HG03103 (cell line): Measurements from ENCODE around the gene KRT6A.
"Not testable (repeated sequence)": the region's sequence is repeated elsewhere in the genome, so short reads cannot be mapped to it uniquely, and the experiment has no call there.

ENCODE experiments used
- ATAC-seq: cut with Tn5 transposase; IDR thresholded peaks from one replicate; pipeline ENCODE4 v1.9.1; 2021; ENCODE audit warnings: low read depth; ENCODE audit not compliant: unreplicated experiment

KRT6A gene

DNA sequence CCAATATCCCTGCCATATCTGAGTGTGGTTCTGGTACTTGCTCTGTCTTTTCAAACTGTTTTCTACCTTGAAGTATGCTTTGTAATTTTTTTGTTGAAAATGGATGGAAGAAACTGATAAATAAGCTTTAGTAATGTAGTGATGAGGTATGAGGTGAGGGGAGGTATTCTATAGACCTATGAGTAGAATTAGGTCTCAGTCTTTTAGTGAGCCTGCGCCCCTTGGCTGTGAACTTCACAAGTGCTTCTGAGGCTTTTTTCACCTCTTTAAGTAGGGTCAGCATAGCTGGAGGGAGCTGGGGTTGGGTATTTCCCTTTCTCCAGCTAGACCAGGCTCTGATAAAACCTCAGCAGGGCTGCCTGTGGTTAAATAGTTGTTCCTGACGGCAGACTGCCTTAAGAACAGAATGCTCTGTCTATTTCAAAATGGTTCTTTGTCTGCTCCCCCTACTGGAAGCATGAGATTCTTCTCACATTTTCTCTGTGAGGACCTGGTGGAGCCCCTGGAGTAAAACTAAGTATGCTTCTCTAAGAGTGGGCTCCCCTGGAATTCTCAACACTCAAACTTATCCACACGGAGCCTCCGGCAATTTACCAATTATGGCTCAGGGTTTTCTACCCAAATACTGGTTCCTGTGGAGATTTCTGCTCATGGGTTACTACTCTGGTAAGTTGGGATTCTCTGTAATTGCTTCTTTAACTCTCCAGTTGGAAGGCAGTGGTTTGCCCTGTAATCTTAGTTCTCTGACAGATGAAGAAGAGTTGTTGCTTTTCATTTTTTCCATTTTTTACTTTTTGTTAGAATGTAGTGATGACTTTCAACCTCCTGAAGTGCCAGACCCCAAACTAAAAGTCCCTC, 14.0 kb upstream of the KRT6A start:
- ATAC-seq, result no peak

DNA sequence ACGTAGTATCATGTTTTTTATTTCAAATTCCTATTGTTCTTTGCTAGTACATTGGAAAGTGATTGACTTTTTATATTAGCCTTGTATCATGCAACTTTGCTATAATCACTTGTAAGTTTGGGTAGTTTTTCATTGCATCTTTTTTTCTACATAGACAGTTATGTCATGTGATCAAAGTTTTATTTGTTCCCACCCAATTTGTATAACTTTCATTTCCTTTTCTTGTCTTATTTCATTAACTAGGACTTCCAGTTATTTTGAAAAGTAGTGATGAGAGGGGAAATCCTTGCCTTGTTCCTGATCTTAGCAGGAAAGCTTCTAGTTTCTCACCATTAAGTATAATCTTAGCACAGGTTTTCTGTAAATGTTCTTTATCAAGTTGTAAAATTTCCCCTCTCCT, 9.8 kb upstream of the KRT6A start:
- ATAC-seq, result no peak

DNA sequence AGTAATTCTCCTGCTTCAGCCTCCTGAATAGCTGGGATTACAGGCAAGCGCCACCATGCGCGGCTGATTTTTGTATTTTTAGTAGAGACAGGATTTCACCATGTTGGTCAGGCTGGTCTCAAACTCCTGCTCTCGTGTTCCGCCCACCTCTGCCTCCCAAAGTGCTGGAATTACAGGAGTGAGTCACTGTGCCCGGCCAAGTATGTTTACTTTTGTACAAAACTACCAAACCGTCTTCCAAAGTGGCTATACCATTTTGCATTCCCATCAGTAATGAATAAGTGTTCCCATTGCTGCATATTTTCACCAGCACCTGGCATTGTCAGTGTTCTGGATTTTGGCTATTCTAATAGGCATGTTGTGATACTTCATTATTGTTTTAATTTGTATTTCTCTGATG, 8.4 kb upstream of the KRT6A start:
- no peak for ATAC-seq

DNA sequence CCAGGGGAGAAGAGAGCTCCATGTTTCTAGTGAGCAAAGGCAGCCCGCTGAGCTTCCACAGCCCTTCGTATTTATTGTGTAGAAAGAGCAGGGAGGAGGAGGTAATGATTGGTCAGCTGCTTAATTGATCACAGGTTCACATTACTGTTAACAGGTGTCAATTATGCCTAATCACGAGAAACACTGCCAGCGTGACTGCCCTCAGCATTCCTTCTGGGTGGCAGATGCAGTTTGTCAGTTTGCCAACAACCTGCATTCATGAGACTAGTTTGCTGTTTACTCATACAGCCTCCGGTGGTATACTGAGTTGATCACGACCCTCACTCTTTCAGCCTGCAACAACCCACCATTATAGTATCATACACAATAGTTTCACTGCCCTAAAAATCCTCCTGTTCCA, 7.5 kb upstream of the KRT6A start:
- ATAC-seq, result not testable (repeated sequence)

DNA sequence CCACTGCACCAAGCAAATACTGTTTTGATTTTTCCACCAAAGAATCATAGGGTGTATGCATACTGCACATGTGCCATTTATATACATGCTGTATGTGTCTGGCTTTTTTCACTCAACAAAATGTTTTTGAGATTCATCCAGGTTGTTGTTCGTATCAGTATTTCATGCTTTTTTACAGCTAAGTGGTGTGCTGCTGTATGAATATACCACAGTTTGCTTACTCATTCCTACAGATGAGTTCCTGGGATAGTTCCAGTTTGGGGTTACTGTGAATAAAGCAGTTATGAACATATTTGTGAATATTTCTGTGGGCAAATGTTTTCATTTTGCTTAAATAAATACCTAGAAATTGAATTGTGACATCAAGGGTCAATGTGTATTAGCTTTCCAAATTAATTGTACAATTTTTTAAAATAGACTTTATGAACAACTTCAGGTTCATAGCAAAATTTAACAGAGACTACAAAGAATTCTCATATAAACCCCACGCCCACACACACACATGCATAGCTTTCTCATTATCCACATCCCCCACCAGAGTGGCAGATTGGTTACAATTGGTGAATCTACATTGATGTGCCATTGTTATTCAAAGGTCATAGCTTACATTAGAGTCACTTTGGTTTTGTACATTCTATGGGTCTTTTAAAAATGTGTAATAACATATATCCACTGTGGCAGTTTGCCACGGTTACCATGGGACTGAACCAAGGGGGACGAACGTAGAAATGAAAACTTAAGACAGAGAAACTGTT, 6.9 kb upstream of the KRT6A start:
- ATAC-seq, result no peak

DNA sequence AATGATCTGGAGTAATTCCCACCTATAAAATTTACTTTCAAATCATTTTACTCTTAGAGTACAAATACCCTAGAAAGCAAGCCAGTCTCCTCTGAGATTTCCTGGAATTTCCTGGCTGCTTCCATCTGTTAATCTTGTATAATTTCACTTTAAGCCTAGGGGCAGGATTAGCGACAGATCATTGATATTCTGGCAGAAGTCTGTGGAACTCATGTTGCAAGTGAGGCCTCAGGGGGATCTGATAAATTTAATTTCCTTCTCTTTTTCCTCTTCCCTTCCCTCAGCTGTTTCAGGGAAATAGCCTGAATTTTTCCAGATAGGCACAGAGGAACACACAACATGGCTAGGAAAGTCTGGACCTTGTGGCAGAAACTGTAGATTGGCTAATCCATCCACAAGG, 5.9 kb upstream of the KRT6A start:
- ATAC-seq, result no peak

DNA sequence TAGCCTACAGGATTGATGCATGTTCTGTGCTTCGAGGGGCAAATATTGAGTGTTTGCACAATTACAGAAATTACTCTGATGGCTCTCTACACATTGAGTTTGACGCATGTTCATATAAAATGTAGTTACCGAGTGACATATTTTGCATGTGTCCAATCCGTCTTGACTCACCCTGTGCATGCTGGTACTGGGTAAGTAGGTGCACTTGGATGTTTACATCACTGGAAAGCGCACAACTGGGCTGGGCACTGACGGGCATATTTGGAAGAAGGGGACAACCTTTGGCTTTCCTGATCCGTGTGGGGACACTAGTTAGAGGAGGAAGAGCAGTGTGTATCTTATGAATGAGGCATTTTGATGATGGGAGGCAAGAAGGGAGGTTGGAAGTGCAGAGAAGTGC, 4.9 kb upstream of the KRT6A start:
- no peak for ATAC-seq

DNA sequence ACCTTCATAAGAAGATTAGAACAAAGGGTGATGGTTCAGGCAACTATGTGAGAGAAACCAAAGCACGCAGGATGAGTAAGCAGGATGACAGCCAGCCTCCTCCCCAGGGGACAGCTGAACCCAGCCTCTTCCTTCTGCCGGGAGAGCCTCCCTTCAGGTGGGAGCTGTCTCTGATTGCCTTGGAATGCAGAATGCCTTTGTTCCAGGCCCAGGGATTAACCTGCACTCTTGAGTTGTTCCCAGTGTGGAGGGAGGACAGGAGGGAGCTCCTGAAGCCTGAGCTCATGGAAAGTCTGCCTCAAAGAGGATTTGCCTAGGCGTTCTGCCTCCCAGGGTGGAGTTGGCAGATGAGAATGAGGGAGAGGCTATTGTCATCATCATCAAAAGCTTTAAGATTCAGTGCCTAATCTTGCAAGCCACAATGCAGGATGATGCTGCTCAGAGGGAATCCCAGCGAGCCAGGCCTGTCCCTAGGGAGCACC, 3.6 kb upstream of the KRT6A start:
- ATAC-seq, result no peak

DNA sequence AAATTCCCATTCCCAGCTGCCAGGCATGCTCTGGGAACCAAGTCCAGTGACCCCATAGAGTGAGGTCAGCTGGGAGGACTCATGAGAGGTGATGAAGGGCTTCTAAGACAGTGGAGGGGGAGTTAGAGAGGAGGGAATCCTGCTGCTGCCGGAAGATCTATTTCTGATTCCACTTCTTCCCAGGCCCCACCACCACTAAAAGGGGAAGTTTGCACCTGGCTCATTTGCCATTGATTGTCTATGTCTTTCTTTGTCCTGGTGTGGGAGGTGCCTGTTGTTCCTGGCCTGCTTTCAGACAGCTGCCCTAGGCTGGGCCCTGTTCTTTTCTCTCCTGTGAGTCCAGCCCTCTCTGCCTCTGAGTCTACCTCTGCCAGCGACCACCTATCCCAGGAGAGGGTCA, 3.0 kb upstream of the KRT6A start:
- no peak for ATAC-seq

DNA sequence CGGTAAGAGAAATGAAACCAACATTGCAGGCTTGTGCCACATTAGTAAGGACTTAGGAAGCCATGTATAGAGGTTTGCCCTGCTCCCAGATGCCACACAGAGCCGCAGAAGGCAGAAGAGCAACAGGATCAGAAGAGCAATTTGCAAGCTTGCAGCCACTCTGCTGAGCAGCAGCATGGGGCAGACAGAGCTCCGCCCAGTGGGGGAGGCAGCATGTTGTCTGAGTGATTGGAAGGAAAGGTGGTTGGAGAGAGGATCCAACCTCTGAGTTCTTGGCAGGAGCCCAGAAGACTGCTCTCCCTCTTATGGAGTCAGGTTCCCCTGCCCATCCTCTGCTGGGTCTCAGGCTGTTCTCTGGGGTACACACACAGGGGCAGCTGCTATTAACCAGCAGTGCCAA, 2.3 kb upstream of the KRT6A start:
- no peak for ATAC-seq

DNA sequence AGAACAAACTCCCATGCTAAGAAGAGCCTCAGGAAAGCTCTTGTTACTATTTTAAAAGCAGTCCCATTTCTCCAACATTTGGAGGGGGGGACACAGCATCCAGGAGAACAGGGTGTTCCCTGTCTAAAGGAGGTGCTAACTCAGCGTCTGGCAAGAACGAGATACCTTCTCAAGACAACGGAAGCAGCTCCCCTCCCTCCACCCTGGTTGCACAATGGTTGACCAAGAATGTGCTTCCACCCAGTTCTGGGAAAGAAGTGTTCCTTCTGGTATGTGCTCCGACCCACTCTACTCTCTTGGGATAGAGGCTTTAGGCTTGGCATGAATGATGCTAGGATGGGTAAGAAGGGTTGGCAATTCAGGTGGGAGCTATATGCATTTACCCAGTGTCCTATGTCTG, 1.5 kb upstream of the KRT6A start:
- no peak for ATAC-seq

DNA sequence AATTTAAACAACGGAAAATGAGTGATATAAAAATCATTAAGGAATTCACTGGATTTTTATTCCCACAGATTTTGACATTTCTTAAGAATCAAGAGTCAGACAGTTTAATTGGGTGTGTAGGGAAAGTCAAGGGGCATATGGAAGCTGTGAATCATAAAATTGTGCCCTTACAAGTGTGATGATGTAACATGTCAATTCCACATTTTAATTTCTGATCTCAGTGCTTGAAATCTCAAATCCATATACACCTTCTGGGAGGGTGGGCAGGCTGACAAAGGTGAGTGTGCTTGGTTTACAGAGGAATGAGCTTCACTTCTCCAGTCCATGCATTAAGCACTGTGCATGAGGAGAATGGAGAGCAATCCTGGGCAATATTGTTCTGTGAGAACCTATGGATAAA, 1.0 kb upstream of the KRT6A start:
- ATAC-seq, result no peak

DNA sequence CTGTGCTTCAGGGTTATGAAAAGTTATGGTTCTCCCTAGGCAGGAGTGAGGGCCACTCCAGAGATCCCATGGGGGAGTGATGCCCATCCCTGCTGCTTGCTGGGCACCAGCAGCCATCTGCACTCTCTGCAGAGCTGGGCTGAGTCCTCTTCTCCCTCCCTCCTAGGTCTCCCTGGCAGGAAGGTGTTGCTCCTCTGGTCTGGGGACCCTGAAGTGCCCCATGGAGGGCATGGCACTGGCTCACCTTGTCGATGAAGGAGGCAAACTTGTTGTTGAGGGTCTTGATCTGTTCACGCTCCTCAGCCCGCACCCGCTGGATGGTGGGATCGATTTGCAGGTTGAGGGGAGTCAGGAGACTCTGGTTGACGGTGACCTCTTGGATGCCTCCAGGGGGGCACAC, 652 bp downstream of the KRT6A start:
- ATAC-seq, result not testable (repeated sequence)

DNA sequence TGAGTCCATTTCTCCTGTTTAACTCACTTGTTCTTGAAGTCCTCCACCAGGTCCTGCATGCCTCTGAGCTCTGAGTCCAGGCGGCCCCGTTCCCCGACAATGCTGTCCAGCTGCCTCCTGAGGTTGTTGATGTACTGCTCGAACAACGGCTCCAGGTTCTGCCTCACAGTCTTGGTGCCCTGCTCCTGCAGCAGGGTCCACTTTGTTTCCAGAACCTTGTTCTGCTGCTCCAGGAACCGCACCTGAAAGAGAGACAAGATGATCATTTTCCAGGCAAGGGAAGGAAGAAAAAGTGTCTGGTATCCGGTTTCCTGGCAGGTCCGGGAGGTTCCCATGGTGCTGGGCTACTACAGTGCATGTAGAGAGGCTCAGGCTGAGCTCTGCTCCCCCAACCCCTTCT, 1.6 kb downstream of the KRT6A start:
- ATAC-seq, result not testable (repeated sequence)

DNA sequence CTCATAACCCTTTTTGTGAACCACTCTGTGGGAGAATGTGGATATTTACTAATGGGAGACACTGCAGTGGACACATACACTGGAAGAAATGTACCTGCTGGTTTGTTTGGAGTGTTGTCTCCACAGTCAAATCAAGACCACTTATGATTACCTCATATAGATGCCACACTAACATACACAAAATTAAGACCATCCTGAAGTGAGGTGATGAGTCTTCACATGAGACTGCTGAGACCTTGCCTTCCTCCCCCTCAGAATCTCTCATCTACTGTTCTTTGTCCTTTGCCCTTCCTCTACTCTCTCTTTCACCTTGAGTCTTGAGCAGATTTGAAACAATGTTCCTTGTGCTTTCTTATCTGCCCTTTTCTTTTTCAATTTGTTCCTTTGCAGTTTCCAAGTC, 4.3 kb downstream of the KRT6A start:
- ATAC-seq, result no peak

DNA sequence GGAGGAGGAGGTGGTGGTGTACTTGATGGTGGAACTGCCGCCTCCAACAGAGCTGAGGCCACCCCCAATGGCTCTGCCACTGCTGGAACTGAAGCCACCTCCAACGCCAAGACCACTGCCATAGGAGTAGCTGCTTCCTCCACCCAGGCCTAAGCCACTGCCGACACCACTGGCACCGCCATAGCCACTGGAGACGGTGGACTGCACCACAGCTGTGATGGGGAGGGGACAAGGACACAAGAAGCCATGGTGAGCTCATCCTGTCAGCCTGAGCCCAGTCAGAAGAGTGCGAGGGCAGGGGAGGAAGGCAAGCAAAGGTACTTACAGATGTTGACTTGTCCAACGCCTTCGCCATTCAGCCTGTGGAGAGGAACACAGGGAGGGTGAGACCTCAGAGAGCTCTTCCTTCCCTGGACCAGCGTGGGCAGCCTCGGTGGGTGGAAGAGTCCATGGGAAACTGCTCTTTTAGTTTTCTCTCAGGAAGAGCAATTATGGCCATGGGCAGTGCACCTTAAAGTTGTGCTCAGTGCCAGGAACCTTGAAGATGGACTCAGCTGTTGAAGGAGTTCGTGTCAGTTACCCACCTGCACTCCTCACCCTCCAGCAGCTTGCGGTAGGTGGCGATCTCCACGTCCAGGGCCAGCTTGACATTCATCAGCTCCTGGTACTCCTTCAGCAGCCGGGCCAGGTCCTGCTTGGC, 5.2 kb downstream of the KRT6A start:
- ATAC-seq, result not testable (repeated sequence)

DNA sequence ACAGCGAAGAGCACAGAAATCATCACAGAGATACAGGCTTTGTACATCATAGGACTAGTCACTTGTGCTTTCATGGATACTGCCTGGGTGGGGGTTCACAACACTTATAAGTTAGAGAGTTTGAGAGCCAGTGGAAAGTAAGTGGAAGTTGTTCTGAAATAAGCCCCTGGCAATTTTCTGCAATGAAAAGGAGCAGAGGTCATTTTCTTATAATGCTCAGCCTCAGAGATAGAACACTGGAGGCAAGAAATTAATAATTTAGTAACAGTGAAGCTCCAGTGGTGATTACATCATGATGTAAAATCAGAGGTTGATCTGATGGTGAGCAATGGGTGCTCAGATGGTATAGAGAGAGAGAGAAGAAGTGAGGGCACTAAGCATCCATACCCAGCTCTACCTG, 5.8 kb downstream of the KRT6A start:
- no peak for ATAC-seq

DNA sequence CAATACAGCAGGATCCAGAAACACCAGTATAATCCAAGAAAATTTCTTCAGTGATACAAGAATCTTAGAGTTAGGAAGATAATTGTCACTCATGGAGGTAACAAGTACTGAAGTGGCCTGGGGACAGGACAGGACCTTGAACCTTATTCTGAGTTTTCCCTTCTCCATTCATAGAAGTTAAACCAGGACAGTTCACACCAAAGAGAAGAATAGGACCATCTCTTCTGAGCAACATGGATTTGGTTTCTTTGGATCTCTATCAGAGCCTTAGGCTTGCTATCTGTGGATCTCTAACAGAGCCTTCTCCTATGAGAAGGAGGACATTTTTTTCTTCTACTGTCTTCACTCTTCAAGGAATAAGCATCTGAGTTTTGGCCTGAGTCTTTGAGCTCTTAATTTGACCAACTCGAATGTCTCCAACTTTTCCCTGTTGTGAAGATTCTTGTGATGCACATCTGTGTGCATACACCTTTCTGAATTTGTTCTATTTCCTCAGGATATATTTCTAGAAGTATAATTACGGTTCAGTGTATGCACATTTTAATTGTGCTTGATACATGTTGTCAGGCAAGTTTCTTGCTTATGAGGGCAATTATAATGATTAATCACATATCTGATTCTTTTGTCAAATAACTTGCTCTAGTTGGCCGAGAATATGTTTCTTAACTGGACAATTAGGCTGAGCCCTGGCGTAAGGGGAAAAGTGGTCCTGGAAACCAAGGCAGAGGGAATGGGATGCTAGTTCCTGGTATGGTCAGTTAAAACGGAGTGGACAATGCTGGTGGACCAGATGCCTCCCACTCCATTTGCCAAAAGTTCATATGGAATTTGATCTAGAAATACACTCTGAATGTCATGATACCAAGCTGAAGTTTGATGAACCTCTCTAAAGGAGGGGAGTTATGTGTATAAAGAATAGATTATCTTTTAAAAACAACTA, 6.6 kb downstream of the KRT6A start:
- ATAC-seq, result no peak

DNA sequence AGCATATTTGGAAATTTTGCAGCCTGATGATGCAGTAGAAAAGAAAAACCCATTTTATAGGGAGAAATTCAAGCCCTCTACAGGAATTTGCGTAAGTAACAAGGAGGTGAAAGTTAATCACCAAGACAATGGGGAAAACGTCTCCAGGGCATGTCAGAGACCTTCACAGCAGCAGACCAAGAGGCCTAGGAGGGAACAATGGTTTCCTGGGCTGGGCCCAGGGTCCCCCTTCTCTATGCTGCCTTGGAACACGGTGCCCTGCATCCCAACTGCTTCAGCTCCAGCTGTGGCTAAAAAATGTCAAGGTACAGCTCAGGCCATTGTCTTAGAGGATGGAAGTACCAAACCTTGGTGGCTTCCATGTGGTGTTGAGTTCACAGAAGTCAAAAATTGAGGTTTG, 13.0 kb downstream of the KRT6A start:
- no peak for ATAC-seq

DNA sequence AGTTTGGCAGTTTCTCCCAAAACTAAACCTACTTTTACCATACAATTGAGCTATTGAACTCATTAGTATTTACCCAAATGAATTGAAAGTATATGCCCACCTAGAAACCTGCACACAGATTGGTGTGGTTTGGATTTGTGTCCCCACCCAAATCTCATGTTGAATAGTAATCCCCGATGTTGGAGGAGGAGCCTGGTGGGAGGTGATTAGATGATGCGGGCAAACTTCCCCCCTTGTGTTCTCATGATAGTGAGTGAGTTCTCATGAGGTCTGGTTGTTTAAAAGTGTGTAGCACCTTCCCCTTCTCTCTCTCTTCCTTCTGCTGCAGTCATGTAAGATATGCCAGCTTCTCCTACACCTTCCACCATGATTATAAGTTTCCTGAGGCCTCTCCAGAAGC, 15.4 kb downstream of the KRT6A start:
- no peak for ATAC-seq
